Ovary (tissue), 3 donors: ENCODE data around the gene HDLBP.

Source experiments
- EP300 ChIP-seq: sonication (generic); formaldehyde crosslinking; IDR thresholded peaks from one replicate; pipeline ENCODE4 v1.6.1; 2017; ENCODE audit warnings: antibody characterized with exemption
- POLR2A ChIP-seq: fragments of 450-650 bp; IDR thresholded peaks from one replicate; pipeline ENCODE4 v1.6.1; 2017; ENCODE audit warnings: antibody characterized with exemption, mild to moderate bottlenecking, moderate library complexity
- TF ChIP-seq, protein P1 (sequence below), 3 donors: fragments of 450-650 bp in 2 of 3; fragments of 200-600 bp in 1 of 3; IDR thresholded peaks; one replicate each; pipeline versions ENCODE4 v1.5.1 to v1.8.0; 2016 to 2022; ENCODE audit warnings: antibody characterized with exemption in 3 of 3, mild to moderate bottlenecking in 1 of 3
- donor health status: DM: no; HTN: no; CAD: no.

- TF ChIP-seq POLR2A = no peak
- TF ChIP-seq, protein P1, sequence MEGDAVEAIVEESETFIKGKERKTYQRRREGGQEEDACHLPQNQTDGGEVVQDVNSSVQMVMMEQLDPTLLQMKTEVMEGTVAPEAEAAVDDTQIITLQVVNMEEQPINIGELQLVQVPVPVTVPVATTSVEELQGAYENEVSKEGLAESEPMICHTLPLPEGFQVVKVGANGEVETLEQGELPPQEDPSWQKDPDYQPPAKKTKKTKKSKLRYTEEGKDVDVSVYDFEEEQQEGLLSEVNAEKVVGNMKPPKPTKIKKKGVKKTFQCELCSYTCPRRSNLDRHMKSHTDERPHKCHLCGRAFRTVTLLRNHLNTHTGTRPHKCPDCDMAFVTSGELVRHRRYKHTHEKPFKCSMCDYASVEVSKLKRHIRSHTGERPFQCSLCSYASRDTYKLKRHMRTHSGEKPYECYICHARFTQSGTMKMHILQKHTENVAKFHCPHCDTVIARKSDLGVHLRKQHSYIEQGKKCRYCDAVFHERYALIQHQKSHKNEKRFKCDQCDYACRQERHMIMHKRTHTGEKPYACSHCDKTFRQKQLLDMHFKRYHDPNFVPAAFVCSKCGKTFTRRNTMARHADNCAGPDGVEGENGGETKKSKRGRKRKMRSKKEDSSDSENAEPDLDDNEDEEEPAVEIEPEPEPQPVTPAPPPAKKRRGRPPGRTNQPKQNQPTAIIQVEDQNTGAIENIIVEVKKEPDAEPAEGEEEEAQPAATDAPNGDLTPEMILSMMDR (IDR thresholded peaks at IDR 0.05) = no peak
- no peak for TF ChIP-seq EP300
Measured at GRCh38 chr2:241340631-241341163, 25.2 kb upstream of the HDLBP start.
